ENCODE data around the gene DGKI.

DGKI gene

GRCh38 chr7:137544453-137545058 is 302.2 kb downstream of the DGKI start:
- H3K36me3 ChIP-seq (ENCODE audit: control insufficient read depth in 2 of 2, insufficient read depth in 1 of 2, low read length in 2 of 2), result no peaks in the 10 kb centered on the region
- ChIA-PET CTCF (interaction anchor here (0.6 kb wide), 1 partner anchor 1864 kb away, joined by 3 read pairs; no protein-coding TSS in a partner anchor), POLR2A (no interaction called here)
- no peak overlapping the region for H3K27ac ChIP-seq (ENCODE audit: extremely low read depth, low read depth, low read length)
- TF ChIP-seq YY2 (tag by site-specific recombination; IDR thresholded peaks at IDR 0.05), result no peak
- no peak for TF ChIP-seq ZSCAN5A (tag by site-specific recombination; IDR thresholded peaks at IDR 0.05)
- no peaks in the 10 kb centered on the region for H3K9me3 ChIP-seq (ENCODE audit: control insufficient read depth, insufficient read depth, low read depth, low read length)
- no peaks in the 10 kb centered on the region for H3K4me1 ChIP-seq (ENCODE audit: control insufficient read depth, insufficient read depth, low read length)
- H3K4me3 ChIP-seq (ENCODE audit: low read depth, low read length), result no peak overlapping the region

GRCh38 chr7:137539111-137539715 is 307.6 kb downstream of the DGKI start:
- CTCF ChIA-PET, result no interaction called here
- no peak for TF ChIP-seq ZNF48 (tag by site-specific recombination; IDR thresholded peaks at IDR 0.05)
- no peak for TF ChIP-seq INSM2 (tag by site-specific recombination; IDR thresholded peaks at IDR 0.05)
- TF ChIP-seq ZNF791 (tag by site-specific recombination; IDR thresholded peaks at IDR 0.05), result no peak
- Histone ChIP-seq H3K4me3 (ENCODE audit: low read depth, low read length) (no peak overlapping the region), H3K27ac (ENCODE audit: extremely low read depth, low read depth, low read length) (no peak overlapping the region), H3K36me3 (ENCODE audit: control insufficient read depth in 2 of 2, insufficient read depth in 1 of 2, low read length in 2 of 2) (no peaks in the 10 kb centered on the region), H3K9me3 (ENCODE audit: control insufficient read depth, insufficient read depth, low read depth, low read length) (no peaks in the 10 kb centered on the region), H3K4me1 (ENCODE audit: control insufficient read depth, insufficient read depth, low read length) (no peaks in the 10 kb centered on the region)
- POLR2A ChIA-PET, result no interaction called here

GRCh38 chr7:137538361-137538762 is 308.4 kb downstream of the DGKI start:
- Histone ChIP-seq H3K4me3 (ENCODE audit: low read depth, low read length) (no peak overlapping the region), H3K4me1 (ENCODE audit: control insufficient read depth, insufficient read depth, low read length) (no peaks in the 10 kb centered on the region), H3K27ac (ENCODE audit: extremely low read depth, low read depth, low read length) (no peak overlapping the region), H3K9me3 (ENCODE audit: control insufficient read depth, insufficient read depth, low read depth, low read length) (no peaks in the 10 kb centered on the region), H3K36me3 (ENCODE audit: control insufficient read depth in 2 of 2, insufficient read depth in 1 of 2, low read length in 2 of 2) (no peaks in the 10 kb centered on the region)
- CTCF ChIA-PET, result interaction anchor here (0.6 kb wide), 1 partner anchor 15 kb away, joined by 4 read pairs; no protein-coding TSS in a partner anchor
- POLR2A ChIA-PET, result no interaction called here
- TF ChIP-seq ZNF473 (tag by site-specific recombination; IDR thresholded peaks at IDR 0.05), result no peak
- TF ChIP-seq ZNF416 (tag by site-specific recombination; IDR thresholded peaks at IDR 0.05), result no peak
- TF ChIP-seq ZNF626 (tag by site-specific recombination; IDR thresholded peaks at IDR 0.05), result no peak
- TF ChIP-seq ELK4 (IDR thresholded peaks at IDR 0.05; ENCODE audit: borderline replicate concordance, low read depth, low read length), result no peak
- no peak for TF ChIP-seq PRDM10 (tag by site-specific recombination; IDR thresholded peaks at IDR 0.05)
- no peak for TF ChIP-seq ZNF266 (tag by site-specific recombination; IDR thresholded peaks at IDR 0.05; ENCODE audit: low read depth)
- TF ChIP-seq PRDM4 (tag by site-specific recombination; IDR thresholded peaks at IDR 0.05), result no peak
- TF ChIP-seq ZNF707 (tag by site-specific recombination; IDR thresholded peaks at IDR 0.05), result no peak
- no peak for TF ChIP-seq TSHZ1 (tag by site-specific recombination; IDR thresholded peaks at IDR 0.05; ENCODE audit: borderline replicate concordance)
